GM18508 (cell line): Measurements from ENCODE around the gene AFF1.

ENCODE experiments used
- ATAC-seq: cut with Tn5 transposase; IDR thresholded peaks from one replicate; pipeline ENCODE4 v1.9.1; 2021; ENCODE audit warnings: moderate number of reproducible peaks; ENCODE audit not compliant: insufficient read depth, unreplicated experiment

AFF1 gene

DNA sequence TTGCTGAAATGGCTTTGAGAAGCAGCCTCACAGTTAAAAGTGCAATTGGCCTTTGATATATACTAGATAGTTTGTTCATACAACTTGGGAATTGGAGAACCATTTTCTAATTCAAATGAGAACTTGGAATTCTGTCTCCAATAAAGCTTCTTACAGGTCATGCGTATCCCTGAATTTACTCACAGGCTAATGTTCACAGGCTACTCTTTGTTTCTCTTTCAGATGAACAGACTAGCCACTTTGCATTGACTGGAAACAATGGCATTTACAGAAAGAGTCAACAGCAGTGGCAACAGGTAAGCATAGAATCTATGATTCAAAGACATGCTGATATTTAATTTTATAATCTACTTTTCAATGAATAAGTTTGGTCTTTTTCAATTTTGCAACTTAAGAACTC is 13.5 kb downstream of the AFF1 start:
- ATAC-seq: no peak

- no peak for ATAC-seq
These were observed 16.2 kb downstream of the AFF1 start for GRCh38 chr4:86950831-86951525.

DNA sequence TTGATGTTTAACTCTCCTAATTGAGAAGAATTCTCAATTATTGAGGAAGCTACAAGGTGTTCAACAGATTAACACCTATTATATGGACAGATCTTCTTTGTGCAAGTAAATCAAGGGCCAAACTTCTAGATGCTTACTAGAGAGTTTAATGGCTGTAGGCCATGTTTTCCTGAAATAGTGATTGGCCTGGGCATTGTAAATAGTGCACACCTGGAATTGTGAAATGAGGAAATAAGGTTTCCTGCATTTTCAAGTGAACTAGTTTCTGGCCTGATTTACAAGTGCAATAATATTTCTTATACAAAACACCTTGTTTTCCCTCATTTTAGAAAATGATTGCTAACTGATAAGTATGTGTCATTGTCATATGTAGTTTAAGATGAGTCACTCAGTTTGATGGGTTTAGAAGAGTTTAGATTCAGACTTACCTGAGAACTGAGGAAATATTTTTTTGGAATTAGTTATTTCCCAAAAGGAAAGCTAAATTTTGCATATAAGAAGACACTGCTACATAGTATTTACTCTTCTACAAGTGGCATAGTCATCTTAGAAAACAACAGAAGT is 21.2 kb downstream of the AFF1 start:
- ATAC-seq: no peak

GRCh38 chr4:86957215-86957614 is 22.4 kb downstream of the AFF1 start:
- ATAC-seq: peak; percentile 39

DNA sequence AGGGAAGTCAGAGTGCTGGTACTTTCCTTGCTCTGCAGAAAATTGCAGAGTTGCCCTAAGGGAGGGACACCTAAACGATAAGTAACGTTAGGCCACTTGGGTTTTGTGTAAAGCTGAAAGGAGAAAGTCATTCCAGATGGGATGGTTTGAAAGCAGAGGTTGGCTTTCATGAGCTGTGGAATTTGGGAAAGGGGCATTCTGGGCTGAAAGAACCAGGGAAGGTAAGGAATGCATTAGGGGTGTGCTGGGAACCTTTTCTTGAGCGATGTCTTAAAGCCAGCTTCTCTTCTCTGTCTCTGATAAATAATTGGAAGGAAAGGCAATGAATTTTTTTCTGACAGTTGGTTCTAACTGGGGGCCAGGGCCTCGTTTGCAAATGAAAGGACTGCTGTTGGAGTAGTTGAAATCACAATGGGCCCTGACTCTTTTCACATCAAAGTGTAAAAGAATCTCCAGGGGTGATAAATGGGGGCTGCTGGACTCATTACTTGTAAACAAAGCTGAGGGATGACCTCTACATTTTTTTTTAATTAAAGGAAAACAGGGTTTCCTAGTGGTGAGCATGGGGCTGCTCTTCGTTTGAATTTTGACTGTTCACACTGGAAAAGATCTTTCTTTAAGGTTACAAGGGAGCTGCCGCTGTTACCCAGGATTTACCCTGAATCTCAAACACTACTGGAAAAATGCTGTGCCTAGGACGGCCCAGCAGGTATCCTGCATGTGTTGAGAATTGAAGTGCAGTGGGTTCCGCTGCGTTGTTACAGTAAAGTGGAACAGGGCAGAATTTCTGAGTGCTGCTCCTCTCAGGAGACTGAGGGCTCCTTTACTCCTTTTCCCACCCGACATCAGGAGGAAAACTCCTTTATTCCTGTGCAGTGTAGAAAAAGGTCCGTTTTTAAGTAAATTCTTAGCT is 25.0 kb downstream of the AFF1 start:
- ATAC-seq: no peak

GRCh38 chr4:86960557-86960961 is 25.7 kb downstream of the AFF1 start:
- no peak for ATAC-seq

DNA sequence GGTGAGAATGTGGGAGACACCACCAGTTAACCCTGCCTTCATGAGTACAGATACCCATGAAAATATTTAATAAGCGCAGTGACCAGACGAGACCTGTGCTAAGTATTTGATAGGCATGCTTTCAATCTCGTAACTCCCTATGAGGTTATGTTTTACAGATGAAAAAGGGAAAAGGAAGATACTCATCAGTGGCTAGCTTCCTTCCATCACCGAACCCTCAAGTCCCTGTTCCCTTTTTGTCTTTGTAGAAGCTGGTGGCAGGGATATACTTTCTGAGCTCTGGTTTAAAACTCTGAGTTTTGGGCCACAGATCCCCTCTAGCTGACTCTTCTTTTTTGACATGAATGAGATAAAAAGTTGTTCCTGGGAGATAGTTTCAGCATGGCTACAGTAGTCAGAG is 26.3 kb downstream of the AFF1 start:
- ATAC-seq: no peak

DNA sequence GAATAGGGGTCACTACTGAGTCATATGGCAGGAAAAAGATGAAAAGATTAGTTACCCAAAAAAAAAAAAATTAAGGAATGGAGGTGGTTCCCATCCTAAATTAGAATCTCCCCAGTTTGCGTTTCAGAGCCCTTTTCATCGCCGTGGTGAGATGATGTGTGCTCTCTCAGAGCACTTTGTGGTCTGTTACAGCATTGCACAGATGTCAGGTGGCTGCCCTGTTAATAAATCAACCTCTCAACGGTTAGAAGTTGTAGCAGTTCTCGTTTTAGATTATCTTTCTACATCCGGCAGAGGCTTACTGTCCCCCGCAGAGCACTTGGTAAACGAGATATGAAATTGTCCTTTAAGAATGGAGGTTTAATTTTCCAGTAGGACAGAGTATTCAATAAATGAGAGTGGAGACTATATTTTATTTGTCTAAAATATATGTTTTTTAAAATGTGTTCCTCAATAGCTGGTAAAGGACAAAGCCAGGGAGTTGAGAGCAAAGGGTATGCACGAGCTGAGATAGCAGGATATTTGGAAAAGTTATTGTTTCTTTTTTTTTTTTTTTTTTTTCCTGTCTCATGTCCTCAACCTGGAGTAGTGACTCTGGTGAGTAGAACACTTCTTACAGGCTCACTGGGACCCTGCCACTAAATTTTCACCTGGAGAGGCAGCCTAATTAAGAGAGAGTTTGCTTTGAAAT is 26.9 kb downstream of the AFF1 start:
- ATAC-seq: peak; percentile 79

DNA sequence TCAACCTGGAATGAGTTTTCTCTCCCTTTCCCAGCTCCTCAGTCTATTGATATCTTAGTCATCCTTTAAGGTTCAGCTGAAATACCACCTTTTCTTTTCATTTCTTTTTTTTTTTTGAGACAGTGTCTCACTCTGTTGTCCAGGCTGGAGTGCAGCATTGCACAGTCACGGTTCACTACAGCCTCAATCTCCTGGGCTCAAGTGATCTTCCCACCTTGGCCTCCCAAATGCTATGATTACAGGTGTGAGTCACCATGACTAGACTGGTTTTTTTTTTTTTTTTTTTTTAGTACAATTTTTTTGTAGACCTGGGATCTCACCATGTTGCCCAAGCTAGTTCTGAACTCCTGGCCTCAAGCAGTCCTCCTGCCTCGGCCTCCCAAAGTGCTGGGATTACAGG is 28.9 kb downstream of the AFF1 start:
- ATAC-seq: no peak

DNA sequence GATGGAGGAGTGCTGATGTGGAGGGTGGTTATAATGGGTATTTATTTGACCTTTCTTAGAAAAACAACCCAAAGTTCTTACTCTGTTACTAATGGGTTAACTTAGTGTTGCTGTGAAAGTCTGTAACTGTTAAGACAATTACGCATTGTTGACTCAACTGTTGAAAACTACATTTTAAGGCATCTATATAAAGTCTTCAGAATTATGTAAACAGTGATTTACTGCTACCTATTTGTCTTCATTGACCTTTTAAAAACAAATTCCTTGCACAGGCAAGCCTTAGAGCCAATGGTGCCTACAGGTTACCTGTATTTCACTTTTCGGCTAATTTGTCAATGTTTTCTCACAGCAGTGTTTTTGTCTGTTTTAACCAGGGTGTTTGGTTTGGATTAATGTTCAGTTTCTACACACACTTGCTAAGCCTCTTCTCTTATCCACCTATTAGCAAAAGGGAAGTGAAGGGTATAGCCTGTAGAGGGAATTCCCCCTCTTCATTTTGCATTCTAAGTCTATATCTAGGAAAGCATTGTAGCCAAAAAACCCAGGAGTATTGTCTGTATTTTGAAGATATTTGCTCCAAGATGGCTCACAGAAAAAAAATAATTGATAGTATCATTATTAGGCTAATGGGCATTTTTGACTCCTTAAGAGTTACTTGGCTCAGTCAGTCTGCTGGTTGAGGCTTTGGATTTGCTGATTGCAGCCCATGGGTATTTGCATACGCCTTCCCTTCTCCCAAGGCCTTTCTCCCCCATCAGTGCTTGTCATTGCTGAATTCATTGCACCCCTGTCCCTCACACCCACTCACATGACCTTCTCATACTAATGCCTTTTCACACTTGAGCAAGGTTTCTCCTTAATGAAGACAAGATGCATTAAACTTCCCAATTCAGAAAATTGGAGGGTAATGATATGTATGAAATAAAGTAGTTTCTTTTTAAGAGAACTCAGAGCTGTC is 30.5 kb downstream of the AFF1 start:
- peak; percentile 48 for ATAC-seq

DNA sequence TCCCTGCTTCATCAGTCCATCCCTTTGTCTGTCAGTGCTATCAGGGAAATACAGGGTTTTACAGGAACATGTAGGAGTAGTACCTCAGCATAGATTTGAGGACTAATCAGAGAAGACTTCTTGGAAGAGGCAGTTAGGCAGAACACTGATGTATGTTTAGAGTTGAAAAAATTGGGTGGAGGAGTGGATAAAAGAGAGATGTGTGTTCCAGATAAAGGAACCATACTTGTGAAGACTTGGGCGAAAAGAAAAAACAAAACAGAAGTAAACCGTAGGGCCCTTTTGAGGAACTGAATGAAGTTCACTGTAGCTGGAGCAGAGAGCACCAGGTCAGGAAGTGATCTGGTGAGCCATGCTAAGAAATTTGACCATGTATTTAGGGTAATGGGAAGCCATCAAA is 32.3 kb downstream of the AFF1 start:
- no peak for ATAC-seq

- ATAC-seq: no peak
These were observed 33.0 kb downstream of the AFF1 start for GRCh38 chr4:86967798-86968197.

DNA sequence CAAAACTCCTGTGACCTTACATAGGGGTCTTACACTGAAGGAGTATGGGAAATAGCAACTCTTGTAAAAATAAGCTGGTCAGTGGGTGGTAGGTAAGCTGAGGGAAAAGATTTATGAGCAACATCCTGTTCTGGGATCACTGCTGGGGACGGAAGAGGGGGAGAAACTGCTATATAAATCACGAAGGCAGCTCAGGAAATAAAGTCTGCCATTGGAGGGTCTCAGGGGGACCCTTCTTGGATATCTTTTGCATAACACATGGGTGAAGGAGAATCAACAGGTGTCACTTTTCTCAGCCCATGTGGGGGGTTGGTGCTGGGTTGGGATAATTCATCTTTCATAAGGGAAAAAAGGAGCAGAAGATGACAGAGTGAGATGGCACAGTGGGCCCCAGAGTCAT is 33.7 kb downstream of the AFF1 start:
- no peak for ATAC-seq

DNA sequence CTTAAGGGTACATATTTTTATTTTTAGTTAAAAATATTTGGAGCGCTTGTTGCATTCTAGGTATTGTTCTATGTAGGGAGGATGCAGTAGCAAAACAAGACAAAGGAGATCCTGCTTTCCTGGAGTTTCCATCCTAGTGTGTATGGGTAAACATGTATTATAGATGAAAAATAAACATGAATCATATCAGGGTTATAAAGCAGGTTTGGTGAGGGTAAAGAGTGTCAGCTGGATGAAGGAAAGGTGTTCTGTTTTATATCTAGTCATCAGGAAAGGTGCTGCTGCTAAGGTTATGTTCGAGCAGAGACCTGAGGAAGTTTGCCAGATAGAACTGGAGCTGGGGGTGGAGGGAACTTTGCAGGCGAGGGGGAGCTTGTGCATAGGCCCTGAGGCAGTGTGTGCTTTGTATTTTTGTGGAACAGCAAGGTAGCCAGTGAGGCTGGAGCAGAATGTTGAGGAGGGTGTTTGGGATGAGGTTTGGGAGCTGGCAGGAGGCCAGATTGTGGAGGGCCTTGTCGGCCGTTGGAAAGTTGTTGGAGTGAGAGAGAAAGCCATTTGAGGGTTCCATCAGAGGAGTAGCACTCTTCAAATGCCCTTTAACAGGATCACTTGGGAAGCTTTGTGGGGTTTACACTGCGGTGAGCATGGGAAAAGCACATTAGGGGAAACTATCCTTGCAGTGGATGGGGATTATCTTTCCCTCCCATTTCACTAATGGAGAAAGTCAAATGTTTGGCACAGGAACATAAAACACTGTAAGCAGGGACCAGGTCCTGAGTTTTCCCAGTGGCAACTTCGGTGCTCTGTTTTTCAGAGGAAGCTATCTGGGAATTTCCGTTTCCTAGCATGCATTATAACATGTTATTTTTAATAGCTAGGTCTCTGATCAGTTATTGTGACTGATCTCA is 35.9 kb downstream of the AFF1 start:
- ATAC-seq: no peak

DNA sequence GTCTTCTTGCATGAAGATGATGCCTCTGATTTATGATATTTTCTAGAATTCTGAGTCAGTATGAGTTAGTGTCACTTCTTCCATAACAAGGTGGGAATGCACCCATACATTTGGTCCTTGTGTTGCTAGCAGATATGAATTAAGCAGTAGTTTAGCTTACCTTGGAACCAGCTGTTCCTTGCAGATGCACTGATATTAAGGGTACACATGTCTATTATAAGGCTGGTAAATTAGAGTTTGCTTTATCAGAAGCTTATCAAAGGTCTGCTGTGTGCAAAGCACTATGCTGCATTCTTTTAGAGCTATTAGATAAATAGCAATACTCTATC is 36.5 kb downstream of the AFF1 start:
- no peak for ATAC-seq

GRCh38 chr4:86972997-86973396 is 38.2 kb downstream of the AFF1 start:
- no peak for ATAC-seq

DNA sequence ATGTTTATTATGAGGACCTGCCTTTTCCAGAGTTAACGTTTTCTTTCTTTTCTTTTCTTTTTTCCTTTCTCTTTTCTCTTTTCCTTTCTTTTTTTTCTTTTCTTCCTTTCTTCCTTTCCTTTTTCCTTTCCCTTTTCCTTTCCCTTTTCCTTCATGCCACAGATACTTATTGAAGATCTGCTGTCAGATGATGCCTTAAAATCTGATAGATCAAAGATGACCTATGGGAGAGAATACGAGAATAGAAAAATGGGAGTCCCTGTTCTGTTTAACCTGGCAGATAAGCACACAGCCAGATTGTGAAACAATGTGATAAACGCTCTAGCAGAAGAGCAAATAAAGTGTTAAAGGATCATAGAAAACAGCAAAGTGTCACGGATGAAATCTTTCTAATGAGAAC is 38.9 kb downstream of the AFF1 start:
- no peak for ATAC-seq

DNA sequence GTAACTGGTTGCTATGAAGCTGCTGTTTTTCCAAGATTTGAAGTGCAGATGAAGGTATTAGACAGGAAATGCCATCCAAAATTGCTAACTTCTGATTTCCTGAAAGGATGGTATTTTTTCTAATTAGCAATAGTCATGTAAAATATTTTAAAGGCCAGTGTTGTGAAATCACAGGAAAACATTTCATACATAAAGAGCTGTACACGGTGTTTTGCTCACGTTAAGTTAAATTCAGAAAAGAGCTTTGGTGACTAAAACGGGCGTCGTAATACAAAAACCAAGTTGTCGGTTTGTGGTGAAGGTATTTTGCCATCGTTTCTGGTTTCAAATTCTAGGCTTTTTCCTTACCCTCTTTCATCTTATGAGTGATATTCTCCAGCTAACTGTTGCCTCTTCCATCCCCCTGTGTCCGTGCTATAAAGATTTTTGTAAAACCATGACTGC is 39.8 kb downstream of the AFF1 start:
- no peak for ATAC-seq

DNA sequence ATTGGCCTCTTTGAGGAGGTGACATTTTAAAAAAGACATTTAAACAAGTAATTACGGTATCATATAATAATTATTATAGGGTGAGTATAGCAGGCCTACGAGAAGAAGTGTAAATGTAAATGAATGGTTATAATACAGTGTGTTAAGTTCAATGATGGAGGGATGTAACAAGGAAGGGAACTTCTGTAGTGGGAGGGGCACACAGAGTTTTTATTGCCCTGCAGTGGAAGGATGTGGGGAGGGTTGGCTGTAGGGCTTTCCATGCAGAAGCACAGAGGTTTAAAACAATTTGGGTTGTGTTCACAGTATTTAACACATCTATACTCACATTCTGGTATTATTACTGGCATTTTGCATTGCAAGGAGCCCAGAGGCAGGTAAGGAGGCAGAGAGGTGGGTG is 41.1 kb downstream of the AFF1 start:
- no peak for ATAC-seq
